Measurements from ENCODE around the gene HSPA1A.
"Not testable (repeated sequence)": the region's sequence is repeated elsewhere in the genome, so short reads cannot be mapped to it uniquely, and the experiment has no call there.

HSPA1A gene

GRCh38 chr6:31813465-31813849 is 1.9 kb upstream of the HSPA1A start:
- no peak for DNase-seq

- peak; percentile 78 for DNase-seq
Observed at GRCh38 chr6:31814677-31815024, 692 bp upstream of the HSPA1A start.

DNA sequence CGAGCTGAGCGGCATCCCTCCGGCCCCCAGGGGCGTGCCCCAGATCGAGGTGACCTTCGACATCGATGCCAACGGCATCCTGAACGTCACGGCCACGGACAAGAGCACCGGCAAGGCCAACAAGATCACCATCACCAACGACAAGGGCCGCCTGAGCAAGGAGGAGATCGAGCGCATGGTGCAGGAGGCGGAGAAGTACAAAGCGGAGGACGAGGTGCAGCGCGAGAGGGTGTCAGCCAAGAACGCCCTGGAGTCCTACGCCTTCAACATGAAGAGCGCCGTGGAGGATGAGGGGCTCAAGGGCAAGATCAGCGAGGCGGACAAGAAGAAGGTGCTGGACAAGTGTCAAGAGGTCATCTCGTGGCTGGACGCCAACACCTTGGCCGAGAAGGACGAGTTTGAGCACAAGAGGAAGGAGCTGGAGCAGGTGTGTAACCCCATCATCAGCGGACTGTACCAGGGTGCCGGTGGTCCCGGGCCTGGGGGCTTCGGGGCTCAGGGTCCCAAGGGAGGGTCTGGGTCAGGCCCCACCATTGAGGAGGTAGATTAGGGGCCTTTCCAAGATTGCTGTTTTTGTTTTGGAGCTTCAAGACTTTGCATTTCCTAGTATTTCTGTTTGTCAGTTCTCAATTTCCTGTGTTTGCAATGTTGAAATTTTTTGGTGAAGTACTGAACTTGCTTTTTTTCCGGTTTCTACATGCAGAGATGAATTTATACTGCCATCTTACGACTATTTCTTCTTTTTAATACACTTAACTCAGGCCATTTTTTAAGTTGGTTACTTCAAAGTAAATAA is 2.0 kb downstream of the HSPA1A start:
- peak; percentile 70 for DNase-seq

- not testable (repeated sequence) for DNase-seq
Observed at GRCh38 chr6:31817929-31818511, 2.7 kb downstream of the HSPA1A start.

- no peak for DNase-seq
Observed at GRCh38 chr6:31819871-31820299, 4.5 kb downstream of the HSPA1A start.

- not testable (repeated sequence) for DNase-seq
Observed at GRCh38 chr6:31820399-31820798, 5.1 kb downstream of the HSPA1A start.

- DNase-seq, result peak; percentile 87
Observed at GRCh38 chr6:31821301-31822035, 6.1 kb downstream of the HSPA1A start.

DNA sequence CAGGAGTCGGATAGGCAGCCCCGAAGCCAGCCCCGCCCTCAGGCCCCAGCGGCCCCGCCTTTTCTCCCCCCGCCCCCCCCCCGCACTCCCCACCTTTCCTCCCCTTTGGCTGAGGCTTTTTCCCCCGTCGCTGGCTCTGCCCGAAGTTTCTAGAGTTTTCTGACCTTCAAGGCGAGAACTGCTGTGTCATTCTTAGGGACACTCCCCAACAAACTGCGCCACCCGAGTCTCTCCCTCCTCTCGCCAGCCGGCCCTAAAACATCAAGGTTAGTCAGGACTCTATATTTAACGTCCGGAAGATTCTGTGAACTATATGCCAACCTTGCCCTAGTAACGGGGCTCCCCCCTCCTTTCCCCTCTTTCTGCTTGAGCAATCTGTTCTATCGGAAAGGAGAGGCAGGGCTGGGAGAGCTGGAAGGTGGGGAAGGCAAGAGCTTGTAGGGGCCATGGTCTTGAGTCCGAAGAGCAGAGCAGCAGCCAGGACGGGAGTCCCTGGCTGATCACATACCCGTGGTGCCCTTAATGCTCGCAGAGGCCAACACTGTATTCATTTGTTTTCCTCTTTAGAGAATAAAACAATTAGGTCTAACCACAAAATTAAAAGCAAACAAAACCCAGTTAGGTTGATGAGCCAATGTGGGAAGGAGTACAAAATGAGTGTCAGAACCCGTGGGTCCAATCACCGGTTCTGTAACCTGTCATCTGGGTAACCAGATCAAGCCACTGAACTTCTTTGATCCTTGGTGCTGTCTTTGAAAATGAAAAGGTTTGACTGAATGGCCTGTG is 6.9 kb downstream of the HSPA1A start:
- DNase-seq, result peak; percentile 85

DNA sequence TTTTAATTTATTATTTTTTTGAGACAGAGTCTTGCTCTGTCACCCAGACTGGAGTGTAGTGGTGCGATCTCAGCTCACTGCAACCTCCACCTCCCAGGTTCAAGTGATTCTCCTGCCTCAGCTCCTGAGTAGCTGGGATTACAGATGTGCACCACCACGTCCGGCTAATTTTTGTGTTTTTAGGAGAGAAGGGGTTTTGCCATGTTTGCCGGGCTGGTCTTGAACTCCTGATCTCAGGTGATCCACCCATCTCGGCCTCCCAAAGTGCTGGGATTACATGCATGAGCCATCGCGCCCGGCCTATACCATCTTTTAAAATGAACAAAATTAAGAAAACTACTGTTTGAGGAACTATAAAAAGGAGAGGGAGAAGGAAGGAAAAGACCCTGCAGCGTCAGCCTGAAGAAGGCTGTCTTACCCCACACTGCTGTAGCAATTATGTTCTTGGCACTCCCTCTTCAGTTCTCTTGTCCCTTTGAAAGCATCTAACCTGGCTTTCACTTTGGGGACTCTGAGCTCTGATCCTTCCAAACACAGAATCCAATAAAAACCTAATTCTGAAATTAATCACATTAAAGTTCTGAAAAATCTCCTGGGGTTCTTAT is 8.4 kb downstream of the HSPA1A start:
- DNase-seq, result not testable (repeated sequence)

DNA sequence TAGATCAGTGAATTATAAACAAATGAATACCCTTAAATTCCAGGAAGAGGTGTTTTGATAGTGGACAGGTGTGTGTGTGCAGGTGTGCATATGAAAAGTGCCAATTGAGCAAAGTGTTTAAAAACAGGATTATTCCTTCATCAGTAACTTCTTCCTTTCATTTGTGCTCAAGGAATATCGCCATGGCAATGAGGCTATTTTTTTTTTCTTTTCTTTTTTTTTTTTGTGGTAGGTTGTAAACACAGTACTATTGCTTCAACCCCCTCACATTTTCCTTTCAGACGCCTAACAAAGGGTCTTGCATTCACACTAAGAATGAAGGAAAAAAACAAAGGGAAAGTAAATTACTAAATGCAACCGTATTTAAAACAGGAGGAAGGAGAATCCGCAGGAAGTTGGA is 10.2 kb downstream of the HSPA1A start:
- no peak for DNase-seq

DNA sequence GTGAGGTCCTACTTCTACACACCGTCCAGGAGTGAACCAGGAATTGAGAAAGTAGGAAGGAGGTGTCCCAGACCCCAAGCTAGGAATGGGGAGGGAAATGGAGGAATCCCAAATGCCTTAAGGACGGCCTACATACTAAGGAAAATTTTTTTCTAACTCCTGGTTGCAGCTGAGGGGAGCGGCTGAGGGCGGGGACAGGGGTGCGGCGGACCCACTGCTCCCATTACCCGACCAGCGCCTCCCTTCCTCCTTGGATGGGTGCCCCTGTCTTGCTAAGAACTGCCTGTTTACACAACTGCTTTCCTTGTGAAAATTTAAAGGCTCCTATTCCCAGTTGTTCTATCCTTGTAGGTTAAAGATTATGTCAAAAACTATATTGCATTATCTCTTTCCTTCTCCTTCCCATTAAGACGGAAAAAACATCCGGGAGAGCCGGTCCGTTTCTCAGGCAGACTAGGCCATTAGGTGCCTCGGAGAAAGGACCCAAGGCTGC is 11.5 kb downstream of the HSPA1A start:
- DNase-seq, result no peak

- DNase-seq, result peak; percentile 91
Observed at GRCh38 chr6:31827286-31828079, 12.1 kb downstream of the HSPA1A start, which contains the start of gene HSPA1B. Gene HSPA1B, plus strand, starts transcription at chr6:31827738. Its CDS starts 213 bp downstream, at chr6:31827951.

DNA sequence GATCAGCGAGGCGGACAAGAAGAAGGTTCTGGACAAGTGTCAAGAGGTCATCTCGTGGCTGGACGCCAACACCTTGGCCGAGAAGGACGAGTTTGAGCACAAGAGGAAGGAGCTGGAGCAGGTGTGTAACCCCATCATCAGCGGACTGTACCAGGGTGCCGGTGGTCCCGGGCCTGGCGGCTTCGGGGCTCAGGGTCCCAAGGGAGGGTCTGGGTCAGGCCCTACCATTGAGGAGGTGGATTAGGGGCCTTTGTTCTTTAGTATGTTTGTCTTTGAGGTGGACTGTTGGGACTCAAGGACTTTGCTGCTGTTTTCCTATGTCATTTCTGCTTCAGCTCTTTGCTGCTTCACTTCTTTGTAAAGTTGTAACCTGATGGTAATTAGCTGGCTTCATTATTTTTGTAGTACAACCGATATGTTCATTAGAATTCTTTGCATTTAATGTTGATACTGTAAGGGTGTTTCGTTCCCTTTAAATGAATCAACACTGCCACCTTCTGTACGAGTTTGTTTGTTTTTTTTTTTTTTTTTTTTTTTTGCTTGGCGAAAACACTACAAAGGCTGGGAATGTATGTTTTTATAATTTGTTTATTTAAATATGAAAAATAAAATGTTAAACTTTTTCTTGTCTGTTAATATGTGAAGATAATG is 14.4 kb downstream of the HSPA1A start:
- no peak for DNase-seq

- no peak for DNase-seq
Observed at GRCh38 chr6:31830886-31831335, 15.6 kb downstream of the HSPA1A start.

DNA sequence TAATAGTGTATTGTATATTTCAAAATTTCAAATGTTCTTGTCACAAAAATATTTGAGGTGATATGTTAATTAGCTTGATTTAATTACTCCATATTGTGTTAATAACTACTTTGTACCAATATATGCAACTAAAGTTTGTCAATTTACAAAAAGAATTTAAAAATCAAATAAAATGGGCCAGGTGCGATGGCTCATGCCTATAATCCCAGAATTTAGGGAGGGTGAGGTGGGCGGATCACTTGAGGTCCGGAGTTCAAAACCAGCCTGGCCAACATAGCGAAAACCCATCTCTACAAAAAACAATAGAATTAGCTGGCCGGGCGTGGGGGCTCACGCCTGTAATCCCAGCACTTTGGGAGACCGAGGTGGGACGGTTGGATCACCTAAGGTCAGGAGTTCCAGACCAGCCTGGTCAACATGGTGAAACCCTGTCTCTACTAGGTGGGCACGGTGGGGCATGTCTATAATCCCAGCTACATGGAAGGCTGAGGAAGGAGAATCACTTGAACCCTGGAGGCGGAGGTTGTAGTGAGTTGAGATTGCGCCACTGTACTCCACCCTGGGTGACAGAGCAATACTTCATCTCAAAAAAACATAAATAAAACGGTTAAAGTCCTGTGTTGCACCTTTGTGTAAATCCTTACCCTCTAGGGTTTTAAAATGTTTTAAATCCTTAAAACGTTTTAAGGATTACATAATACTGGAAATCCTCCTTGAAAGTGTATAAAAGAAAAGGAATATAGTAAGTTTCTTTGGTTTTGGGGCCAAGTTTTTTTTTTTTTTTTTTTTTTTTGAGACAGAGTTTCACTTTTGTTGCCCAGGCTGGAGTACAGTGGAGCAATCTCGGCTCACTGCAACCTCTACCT is 16.2 kb downstream of the HSPA1A start:
- DNase-seq, result no peak

DNA sequence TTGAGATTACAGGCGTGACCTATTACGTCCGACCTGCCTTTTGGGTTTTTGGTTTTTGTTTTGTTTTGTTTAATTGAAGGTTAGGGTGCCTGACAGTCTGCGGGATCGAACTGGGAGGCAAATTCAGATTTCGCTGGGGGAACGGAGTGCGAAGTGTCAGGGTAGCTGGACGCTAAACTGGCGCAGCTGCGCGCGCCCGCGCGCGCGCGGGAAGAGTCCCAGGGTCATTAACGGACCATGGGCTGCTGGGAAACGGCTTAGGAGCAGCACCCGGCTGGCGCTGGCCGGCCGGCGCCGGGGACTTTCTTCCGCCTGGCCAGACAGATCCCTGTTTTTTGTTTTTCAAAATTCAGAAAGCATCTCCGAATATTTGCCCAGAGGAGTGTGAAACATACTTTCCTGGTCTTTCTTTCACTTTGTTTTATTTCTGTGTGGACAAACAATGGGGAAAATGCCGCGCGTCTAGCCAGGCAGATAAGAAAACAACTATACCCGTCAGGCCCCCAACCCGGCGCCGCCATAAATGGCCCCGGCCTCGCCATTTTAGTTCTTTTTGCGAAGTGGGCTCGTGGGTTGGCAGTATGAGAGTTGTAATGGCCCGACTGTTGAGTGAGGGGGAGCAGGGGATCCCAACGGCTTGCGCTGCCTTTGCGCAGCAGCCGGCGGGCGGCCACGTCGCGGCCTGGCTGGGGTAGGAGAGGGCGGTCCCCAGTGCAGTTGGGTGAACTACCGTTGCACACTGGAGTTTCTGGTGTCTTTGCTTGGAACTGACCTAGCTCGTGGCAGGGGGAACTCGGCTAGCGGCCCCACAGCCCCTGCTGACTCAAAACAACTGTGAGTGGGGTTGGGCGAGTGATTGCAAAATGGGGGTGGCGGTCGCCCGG is 19.3 kb downstream of the HSPA1A start:
- DNase-seq, result peak; percentile 95

DNA sequence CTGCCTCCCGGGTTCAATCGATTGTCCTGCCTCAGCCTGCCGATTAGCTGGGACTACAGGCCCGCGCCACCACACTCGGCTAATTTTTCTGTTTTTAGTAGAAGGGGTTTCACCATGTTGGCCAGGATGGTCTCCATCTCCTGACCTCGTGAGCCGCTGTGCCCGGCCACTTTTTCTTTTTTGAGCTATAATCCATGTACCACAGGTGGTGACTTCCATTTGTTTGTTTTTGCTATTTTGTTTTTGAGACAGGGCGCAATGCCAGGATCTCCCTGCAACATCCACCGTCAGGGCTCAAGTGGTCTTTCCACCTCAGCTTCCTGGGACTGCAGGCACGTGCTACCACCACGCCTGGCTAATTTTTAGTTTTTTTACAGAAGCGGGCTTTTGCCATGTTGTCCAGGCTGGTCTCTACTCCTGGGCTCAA is 20.7 kb downstream of the HSPA1A start:
- DNase-seq, result peak; percentile 71

DNA sequence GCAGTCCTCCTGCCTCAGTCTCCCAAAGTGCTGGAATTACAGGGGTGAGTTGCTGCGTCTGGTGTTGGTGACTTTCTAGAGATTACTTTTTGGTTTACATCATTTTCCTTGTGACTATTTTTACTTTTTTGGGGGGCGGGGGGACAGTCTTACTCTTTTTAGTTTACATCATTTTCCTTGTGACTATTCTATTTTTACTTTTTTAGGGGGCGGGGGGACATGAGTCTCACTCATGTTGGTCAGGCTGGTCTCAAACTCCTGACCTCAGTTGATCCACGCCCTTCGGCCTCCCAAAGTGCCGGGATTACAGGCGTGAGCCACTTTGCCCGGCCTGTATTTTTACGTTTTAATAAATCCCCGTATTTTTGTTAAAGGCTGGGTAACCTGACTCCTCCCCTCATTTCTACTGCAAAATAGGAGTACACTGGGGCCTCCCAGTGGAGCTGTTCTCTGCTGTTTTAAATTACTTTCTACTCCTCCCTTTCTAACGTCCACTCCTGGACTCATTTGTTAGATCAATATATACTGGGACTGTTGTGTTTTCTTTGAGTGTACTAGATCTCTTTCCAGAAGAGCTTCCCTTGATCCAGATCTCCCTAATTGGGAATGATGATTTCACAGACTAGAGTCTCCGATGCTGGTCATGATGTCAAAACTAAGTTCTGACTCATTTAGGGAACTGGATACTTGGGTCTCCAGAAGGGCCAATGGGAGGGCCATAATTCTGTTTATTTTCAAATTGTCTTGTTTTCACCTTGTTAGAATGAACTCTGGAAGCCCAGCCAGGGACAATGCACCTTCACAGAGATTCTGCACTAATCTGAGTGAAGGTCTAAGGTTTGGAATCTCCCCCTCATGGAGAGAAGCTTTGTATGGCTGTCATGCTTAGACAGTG is 21.4 kb downstream of the HSPA1A start:
- no peak for DNase-seq

All from activated CD8-positive, alpha-beta memory T cell treated with anti-CD3 and anti-CD28 coated beads for 24 hours (primary cell).